OCI-LY1 (cell line): ENCODE data around the gene CEP112.

Experiments
- H2AFZ ChIP-seq: fragments of 200-600 bp; sonication (generic), shearing (Covaris generic); 2 replicates; pipeline ENCODE4 v1.6.0; 2014; ENCODE audit warnings: antibody characterized with exemption, mild to moderate bottlenecking, low read length
- H3F3A ChIP-seq: fragments of 200-600 bp; sonication (generic), shearing (Covaris generic); 2 replicates; pipeline ENCODE4 v1.6.0; 2014; ENCODE audit warnings: mild to moderate bottlenecking, antibody characterized with exemption, low read length, moderate library complexity; ENCODE audit not compliant: insufficient read depth
- H3K27ac ChIP-seq: fragments of 200-600 bp; sonication (generic); 2 replicates; pipeline ENCODE4 v1.5.1; 2014; ENCODE audit warnings: low read length, mixed run types, mild to moderate bottlenecking, low read depth; ENCODE audit not compliant: poor library complexity, severe bottlenecking
- H3K27me3 ChIP-seq: fragments of 200-600 bp; sonication (generic); 2 replicates; pipeline ENCODE4 v1.6.0; 2014; ENCODE audit warnings: antibody characterized with exemption, mild to moderate bottlenecking, low read length, moderate library complexity; ENCODE audit not compliant: insufficient read depth
- H3K36me3 ChIP-seq: fragments of 200-600 bp; sonication (generic); 2 replicates; pipeline ENCODE4 v1.6.1; 2014; ENCODE audit warnings: mild to moderate bottlenecking, antibody characterized with exemption, low read length, moderate library complexity, mixed read lengths; ENCODE audit not compliant: insufficient read depth
- H3K4me1 ChIP-seq: fragments of 200-600 bp; sonication (generic); 2 replicates; pipeline ENCODE4 v1.5.1; 2014; ENCODE audit warnings: mild to moderate bottlenecking, low read length, moderate library complexity; ENCODE audit not compliant: insufficient read depth, severe bottlenecking
- H3K4me2 ChIP-seq: fragments of 200-600 bp; sonication (generic), shearing (Covaris generic); 2 replicates; pipeline ENCODE4 v1.6.1; 2014; ENCODE audit warnings: low read length
- H3K4me3 ChIP-seq: fragments of 200-600 bp; sonication (generic); 2 replicates; pipeline ENCODE4 v1.5.1; 2014; ENCODE audit warnings: low read length, low read depth, mild to moderate bottlenecking, mixed read lengths; ENCODE audit not compliant: poor library complexity, severe bottlenecking
- H3K79me2 ChIP-seq: fragments of 200-600 bp; shearing (Covaris generic); 2 replicates; pipeline ENCODE4 v1.6.1; 2016; ENCODE audit warnings: mixed run types, low read length, mixed read lengths; ENCODE audit not compliant: insufficient read depth
- H3K9ac ChIP-seq: fragments of 200-600 bp; sonication (generic), shearing (Covaris generic); 2 replicates; pipeline ENCODE4 v1.6.1; 2014; ENCODE audit warnings: mild to moderate bottlenecking, low read length, mixed read lengths
- H3K9me2 ChIP-seq: fragments of 200-600 bp; sonication (generic), shearing (Covaris generic); 2 replicates; pipeline ENCODE4 v1.6.1; 2014; ENCODE audit warnings: low read depth, mild to moderate bottlenecking, low read length, mixed read lengths
- H3K9me3 ChIP-seq: fragments of 200-600 bp; shearing (Covaris generic); 2 replicates; pipeline ENCODE4 v1.6.1; 2014; ENCODE audit warnings: low read length, mixed read lengths
- H4K20me1 ChIP-seq: fragments of 200-600 bp; sonication (generic), shearing (Covaris generic); 2 replicates; pipeline ENCODE4 v1.6.0; 2016; ENCODE audit warnings: mild to moderate bottlenecking, low read length; ENCODE audit not compliant: insufficient read depth
- EZH2 ChIP-seq: fragments of 200-600 bp; sonication (generic), shearing (Covaris generic); IDR thresholded peaks from 2 replicates; pipeline ENCODE4 v1.8.0; 2017; ENCODE audit warnings: borderline replicate concordance, mixed run types, mild to moderate bottlenecking, antibody characterized with exemption, low read length, moderate library complexity, mixed read lengths
- TF ChIP-seq, protein P1 (sequence below): fragments of 200-600 bp; sonication (generic), shearing (Covaris generic); IDR thresholded peaks from 2 replicates; pipeline ENCODE4 v1.5.1; 2017; ENCODE audit warnings: mild to moderate bottlenecking, antibody characterized with exemption, low read length, moderate library complexity, mixed read lengths

The CEP112 gene

DNA sequence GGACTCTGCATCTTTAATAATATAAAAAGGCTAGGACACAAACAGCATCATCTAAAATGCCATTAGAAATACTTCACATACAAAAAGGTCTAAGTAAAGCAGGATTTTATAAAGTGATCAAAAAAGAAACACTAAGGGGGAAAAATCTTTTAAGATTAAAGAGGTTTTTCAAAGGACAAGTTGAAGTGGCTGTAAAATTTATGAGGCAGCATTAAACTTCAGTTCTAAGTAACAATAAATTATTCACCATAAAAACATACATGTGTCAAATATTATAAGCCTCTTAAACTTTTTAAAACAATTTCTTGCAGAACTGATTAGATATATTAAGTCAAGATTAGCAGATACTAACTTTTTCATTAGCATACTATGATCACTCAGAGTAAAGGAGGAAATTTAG, 20.8 kb downstream of the CEP112 start:
- Histone ChIP-seq H3K9me2 (no peaks in the 10 kb centered on the region), H3K4me1 (no peaks in the 10 kb centered on the region), H2AFZ (no peak overlapping the region), H3F3A (no peaks in the 10 kb centered on the region), H3K4me3 (no peak overlapping the region), H3K4me2 (no peak overlapping the region), H4K20me1 (no peaks in the 10 kb centered on the region), H3K79me2 (no peaks in the 10 kb centered on the region), H3K27me3 (0 out of 2 replicates have a peak, but pooled peaks cover 3% of the 10 kb centered on the region), H3K36me3 (no peaks in the 10 kb centered on the region), H3K9me3 (no peaks in the 10 kb centered on the region), H3K27ac (no peak overlapping the region), H3K9ac (no peak overlapping the region)
- TF ChIP-seq EZH2 = no peak
- TF ChIP-seq, protein P1, sequence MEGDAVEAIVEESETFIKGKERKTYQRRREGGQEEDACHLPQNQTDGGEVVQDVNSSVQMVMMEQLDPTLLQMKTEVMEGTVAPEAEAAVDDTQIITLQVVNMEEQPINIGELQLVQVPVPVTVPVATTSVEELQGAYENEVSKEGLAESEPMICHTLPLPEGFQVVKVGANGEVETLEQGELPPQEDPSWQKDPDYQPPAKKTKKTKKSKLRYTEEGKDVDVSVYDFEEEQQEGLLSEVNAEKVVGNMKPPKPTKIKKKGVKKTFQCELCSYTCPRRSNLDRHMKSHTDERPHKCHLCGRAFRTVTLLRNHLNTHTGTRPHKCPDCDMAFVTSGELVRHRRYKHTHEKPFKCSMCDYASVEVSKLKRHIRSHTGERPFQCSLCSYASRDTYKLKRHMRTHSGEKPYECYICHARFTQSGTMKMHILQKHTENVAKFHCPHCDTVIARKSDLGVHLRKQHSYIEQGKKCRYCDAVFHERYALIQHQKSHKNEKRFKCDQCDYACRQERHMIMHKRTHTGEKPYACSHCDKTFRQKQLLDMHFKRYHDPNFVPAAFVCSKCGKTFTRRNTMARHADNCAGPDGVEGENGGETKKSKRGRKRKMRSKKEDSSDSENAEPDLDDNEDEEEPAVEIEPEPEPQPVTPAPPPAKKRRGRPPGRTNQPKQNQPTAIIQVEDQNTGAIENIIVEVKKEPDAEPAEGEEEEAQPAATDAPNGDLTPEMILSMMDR = no peak

DNA sequence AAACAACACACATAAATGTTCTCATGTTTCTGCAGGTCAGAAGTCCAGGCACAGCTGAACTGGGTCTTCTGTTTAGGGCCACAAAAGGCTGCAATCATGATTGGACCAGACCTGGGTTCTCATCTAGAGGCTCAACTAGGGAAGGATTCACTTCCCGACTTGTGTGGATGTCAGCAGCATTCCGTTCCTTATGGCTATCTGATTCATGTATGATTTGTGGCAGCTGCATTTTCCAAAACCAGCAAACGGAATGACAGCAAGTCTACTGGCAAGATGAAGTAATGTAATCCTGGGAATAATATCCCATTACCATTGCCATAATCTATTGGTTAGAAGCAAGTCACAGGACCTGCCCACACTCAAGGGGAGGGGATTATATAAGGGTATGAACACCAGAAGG, 22.1 kb downstream of the CEP112 start:
- H3F3A ChIP-seq = no peaks in the 10 kb centered on the region
- H3K27me3 ChIP-seq = 0 out of 2 replicates have a peak, but pooled peaks cover 3% of the 10 kb centered on the region
- H3K27ac ChIP-seq = no peak overlapping the region
- no peaks in the 10 kb centered on the region for H3K79me2 ChIP-seq
- no peaks in the 10 kb centered on the region for H3K36me3 ChIP-seq
- no peaks in the 10 kb centered on the region for H3K4me1 ChIP-seq
- no peak overlapping the region for H3K9ac ChIP-seq
- no peak overlapping the region for H3K4me2 ChIP-seq
- H3K4me3 ChIP-seq = no peak overlapping the region
- no peaks in the 10 kb centered on the region for H4K20me1 ChIP-seq
- TF ChIP-seq EZH2 = no peak
- TF ChIP-seq, protein P1 = no peak
- H3K9me3 ChIP-seq = no peaks in the 10 kb centered on the region
- H2AFZ ChIP-seq = no peak overlapping the region
- no peaks in the 10 kb centered on the region for H3K9me2 ChIP-seq

DNA sequence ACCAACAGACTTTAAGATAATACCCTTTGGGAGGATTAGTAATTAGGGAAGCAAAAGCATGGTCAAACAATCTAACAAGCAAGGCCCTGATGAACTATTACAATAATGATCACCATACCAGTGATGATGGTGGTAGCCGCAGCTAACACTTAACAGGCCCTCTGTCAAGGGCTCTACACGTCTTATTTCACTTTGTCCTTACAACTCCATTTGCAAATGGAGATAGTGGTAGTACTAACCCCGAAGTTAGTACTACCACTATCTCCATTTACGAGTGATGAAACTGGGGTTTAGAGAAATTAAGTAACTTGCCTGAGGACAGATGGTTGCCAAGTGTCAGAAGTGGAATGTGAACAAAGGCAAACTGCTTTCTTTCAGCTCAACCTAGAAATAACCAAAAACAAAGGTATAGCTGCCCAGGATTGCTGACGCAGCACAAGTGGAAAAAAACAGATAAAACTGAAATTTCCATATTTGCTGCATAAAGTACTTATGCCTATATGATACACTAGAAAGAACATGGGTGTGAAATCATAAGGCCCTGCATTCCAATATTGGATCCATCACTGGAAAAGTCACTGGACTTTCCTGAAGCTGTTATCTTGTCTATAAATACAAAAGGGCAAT, 24.6 kb downstream of the CEP112 start:
- Histone ChIP-seq H2AFZ (no peak overlapping the region), H3K79me2 (no peaks in the 10 kb centered on the region), H3K27ac (no peak overlapping the region), H3K9me3 (no peaks in the 10 kb centered on the region), H4K20me1 (no peaks in the 10 kb centered on the region), H3K4me2 (no peak overlapping the region), H3K27me3 (no peaks in the 10 kb centered on the region), H3K9me2 (no peaks in the 10 kb centered on the region), H3K4me1 (no peaks in the 10 kb centered on the region), H3F3A (peaks cover 6% of the 10 kb centered on the region; the same call in 1 of the 2 replicates), H3K4me3 (no peak overlapping the region), H3K9ac (no peak overlapping the region), H3K36me3 (no peaks in the 10 kb centered on the region)
- TF ChIP-seq EZH2 = no peak
- TF ChIP-seq, protein P1 = no peak
